ENCODE data around the gene CACNA1C.

The CACNA1C gene

DNA sequence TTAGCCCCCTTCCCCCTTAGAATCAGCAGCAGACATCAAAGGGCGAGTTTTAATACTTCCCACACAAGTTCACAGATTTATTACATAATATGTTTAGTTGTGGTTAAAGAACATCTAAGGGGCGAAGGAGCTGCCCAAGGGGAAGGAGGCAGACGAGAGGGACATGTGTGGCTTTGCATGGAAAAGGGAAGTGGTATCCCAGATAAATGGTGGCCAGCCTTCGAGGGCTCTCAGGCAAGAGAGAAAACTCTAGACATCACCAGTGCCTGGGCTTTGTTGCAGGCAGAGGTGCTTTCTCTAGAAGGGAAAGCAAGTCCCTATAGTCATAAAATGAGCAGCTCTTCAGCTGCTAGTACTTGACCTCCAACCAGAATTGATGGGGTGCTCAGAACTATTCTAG is 121.2 kb downstream of the CACNA1C start:
- peak in 1 of 2 donors; percentile 14 for DNase-seq

GRCh38 chr12:2177003-2177402 is 124.2 kb downstream of the CACNA1C start:
- DNase-seq: no peak

- DNase-seq: no peak
These were observed 125.0 kb downstream of the CACNA1C start for GRCh38 chr12:2177751-2178150.

DNA sequence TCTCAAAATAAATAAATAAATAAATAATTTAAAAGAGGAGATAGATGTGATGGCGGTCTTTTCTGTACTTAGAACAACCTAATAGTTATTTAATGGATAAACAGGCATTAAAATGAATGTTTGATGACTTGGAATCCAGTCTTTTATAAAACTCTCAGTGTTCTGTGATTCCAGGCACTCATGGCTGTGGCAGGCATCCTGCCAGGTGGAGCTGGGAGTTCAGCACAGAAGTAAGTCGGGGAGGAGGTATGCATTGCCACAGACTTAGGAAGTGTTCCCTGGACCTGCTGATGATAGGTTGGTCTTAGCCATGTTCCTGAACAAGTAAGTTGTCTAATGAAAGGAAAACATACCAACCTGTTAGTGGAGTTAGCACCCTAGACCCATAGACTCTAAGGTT is 126.3 kb downstream of the CACNA1C start:
- DNase-seq: no peak

DNA sequence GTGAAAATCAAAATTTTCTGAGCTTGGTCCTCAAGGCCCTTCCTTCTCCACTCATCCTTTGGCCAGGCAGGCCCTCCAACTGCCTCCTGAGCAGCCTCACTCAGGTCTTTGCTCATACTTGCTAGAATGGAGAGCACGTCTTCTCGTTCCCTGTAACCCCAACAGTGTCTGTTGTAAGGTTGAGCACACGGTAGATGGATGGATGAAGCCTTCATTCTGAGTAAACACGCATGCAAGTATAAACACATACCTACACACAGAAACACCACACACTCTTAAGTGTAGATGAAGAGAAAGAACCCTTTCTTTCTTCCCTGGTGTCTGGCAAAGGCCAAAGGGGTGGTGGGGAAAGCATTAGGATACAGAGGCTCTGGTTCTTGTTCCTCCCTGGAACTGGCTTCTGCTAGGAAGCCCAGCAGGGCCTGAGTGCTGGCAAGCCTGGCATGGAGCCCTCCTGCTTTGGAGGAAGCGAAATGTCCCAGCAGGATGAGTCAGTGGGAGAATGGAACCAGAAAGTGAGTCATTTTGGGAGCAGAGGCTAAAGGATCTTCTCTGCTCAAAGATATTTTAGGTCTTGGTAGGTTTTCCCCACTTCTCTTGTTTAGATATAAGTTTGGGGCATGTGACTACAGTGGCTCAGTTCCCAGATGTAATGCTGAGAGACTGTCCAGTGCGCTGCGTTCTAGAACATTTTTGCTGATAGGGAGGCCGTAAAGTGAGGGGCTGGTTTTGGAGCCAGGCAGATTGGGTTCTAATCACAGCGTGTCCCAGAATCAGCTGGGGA is 127.4 kb downstream of the CACNA1C start:
- peak; percentile 32 to 41 for DNase-seq

GRCh38 chr12:2180737-2181082 is 127.9 kb downstream of the CACNA1C start:
- DNase-seq: no peak

DNA sequence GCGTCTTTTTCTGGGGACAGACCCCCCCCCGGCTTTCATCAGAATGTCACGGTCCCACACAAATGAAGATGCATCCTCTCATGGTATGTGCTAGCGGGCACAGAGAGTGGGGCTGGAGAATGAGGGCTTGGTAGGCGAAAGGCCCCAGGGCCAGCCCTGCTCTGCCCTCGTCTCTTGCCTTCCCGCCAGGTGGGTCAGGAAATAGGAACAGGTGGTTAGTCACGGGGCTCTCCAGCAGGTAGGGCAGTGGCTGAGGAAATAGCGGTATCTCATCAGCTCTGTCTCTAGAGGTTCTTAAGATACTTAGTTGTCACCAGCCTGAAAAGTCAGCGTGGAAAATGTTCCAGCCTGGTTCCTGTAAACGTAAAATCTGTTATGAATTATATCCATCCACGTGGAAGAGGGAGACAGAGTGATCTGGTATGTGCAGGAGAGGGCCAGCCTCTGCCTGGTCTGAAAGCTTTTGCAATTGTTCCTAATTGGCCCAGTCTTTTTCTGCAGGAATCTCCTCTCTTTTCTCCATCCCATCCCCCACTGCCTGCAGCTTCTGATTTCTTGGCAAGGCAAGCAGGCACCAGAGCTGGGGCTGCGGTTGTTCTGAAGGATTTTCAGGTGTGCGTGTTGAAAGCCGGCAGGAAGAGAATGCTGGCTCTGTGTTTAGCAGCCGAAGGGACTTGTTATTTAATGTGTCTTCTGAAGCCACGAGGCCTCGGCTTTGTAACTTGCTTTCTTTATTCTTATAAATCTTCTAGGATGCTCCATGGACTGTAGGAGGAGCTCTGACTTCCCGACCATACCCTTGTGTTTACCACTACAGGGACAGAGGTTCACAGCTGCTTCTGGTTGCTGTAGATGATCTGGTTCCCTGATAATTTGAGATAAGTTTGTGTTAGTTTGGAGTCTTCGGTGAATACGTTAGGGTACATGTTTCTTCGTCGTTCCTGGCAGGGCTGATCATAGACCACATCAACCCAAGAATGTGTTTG is 131.1 kb downstream of the CACNA1C start:
- peak in 1 of 2 donors; percentile 3 for DNase-seq

DNA sequence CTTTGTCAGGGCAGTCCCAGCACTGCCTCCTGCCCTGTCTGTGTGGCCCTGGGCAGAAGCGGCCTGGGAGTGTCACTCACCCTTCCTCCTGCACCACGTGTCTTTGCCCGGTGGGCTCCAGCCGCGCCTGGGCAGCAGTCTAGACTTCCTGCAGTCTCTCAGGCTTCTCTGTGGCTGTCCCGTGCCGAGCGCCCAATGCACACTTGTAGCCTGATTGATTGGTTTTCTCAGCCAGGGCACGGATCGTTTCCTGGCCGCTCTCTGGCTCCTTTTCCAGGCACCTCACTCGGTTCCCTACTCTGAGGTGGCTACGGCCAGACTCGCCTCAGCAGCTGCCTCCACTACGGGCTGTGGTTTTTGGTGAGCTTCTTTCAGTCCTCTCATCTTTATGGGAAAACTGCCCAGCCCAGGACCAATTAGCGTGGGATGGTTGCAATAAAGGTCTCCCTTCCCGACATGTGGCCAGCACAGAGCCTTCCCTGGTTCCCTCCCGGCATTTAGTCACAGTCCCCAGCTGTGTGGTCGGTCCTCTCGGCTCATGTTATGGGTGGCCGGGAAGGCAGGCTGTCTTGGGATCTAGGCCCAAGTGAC is 133.1 kb downstream of the CACNA1C start:
- DNase-seq: no peak

GRCh38 chr12:2187195-2187945 is 134.6 kb downstream of the CACNA1C start:
- DNase-seq: no peak

- no peak for DNase-seq
These were observed 137.3 kb downstream of the CACNA1C start for GRCh38 chr12:2190085-2190484.

- no peak for DNase-seq
These were observed 138.2 kb downstream of the CACNA1C start for GRCh38 chr12:2190896-2191533.

GRCh38 chr12:2191534-2192153 is 138.9 kb downstream of the CACNA1C start:
- DNase-seq: no peak

DNA sequence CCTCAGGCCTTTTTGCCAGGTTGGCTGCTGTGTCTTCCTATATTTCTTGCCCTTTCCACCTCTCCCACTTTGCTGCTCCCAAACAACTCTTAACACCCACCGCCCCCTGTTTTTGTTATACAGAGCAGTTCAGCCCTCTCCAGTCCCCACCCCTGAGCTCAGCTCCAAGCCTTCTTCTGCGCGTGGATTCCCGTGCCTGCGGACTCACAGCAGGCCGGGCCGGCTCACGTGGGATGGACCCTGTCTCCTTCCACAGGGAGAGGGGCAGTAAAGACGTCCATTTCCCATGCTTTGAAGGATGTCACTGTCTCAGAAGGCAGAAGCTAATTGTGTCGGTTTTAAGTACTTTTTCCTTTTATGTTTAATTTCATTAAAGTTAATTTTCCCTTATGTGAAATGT is 139.4 kb downstream of the CACNA1C start:
- no peak for DNase-seq

GRCh38 chr12:2194060-2194459 is 141.3 kb downstream of the CACNA1C start:
- no peak for DNase-seq

DNA sequence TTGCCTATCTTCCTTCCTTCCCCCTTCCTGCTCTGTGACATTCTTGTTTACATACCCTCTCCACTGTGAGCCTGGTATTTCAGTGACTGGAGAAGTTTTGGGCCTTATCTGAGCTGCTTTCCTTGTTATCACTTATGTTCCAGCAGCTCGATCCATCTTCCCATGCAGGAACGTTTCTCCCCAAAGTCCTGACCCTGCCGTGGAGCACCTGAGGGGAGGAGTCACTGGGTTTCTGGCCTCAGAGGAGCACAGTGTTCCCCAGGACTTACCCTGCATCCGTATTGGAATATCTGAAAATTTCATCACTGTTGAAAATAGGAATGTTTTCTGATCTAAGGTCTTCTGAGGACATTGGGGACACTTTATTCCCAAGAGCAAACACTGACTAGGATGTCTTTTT is 141.8 kb downstream of the CACNA1C start:
- DNase-seq: no peak

DNA sequence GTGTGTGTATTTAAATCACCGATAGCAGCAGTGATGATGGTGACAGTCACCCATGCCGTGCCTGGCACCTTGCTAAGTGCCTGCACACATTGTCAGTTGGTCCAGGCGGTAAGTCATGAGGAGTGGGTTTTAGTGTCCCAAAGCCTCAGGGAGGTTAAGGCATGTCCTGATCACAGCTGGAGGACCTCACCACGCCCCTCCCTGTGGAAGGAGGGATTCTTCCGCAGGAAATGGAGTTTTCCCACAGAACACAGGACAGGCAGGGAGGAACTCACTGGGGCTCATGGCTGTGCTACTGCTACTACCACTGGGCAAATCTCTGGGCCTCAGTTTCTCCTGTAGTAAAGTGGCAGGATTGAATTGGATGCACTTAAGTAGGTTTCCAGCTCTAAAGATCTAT is 142.3 kb downstream of the CACNA1C start:
- DNase-seq: no peak

GRCh38 chr12:2198005-2198501 is 145.3 kb downstream of the CACNA1C start:
- DNase-seq: no peak

- DNase-seq: no peak
These were observed 145.8 kb downstream of the CACNA1C start for GRCh38 chr12:2198542-2198941.

- DNase-seq: no peak
These were observed 153.2 kb downstream of the CACNA1C start for GRCh38 chr12:2205996-2206395.

DNA sequence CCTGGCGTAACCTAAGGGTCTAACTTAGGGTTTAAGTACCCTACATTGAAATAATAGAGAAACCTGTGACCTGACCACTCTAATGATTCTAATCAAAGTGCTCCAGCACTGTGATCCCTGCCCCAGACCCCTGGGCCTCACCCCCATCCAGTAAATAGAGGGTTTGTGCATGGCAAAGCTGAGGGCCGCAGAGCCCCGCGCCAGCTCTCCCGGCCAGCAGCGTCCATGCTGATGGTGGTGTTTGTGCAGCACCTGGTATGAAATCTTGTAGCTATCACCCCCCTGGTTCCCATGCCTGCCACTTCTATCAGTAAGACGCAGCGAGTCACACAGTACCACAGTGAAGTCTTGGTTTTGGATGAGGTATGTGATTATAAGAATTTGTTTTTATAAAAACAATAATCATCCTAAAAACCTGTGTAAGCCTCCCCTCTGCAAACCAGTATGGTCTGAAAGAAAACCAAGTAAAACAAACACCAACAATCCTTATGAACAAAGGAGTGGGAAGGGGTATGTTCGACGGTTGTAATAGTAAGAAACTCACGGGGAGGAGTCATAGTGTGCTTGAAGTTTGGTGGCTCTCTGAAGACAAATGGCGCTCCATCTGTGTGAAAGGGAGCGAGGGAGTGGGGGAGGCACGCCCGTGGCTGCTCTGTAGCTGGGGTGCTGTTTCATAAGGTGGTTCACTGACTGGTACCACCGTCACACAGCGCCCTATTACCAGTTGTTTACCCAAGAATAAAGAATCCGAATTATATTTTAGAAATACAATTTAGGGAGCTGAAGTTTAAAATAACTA is 156.2 kb downstream of the CACNA1C start:
- no peak for DNase-seq

GRCh38 chr12:2211119-2211518 is 158.3 kb downstream of the CACNA1C start:
- DNase-seq: no peak

All from inflammatory macrophage treated with lipopolysaccharide for 1 hour (primary cell).